ENCODE data around the gene GALNT7.

Gene GALNT7

DNA sequence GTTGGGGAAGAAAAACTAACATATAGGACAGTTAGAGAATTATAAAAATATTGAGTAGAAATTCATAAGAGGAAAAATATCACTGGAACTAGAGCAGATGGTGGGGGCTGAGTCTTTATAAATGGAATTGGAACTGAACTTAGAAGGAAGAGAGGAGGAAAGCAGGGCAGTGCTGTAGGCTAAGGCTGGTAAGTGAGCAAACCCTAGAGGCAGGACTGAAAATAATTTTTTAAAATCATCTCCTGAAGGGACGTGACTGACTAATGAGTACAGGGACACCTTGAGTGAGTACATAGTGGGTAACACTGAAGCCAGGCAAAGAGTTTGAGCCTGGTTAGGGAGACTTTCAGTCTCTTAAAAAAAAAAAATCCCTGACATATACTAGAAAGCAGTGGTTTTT, 63.3 kb downstream of the GALNT7 start:
- DNase-seq (ENCODE audit: low read depth in 1 of 2, low spot score in 1 of 2) = no peak

DNA sequence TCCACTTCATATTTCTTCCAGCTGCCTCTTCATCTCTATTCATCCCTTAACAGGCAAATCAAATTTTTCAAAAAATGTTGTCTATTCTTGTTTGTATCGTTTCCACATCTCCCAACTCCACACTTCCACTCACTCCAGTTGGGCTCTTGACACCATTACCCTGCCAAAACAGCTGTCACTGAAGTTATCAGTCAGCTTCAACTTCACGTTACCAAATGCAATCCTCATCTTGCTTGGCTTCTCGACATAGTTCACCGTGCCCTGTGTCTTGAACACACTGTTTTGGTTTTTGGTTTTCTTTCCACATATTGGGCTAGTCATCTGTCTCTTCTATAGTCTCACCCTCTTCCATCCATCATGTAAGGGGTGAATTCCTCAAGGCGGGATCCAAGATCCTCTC, 65.2 kb downstream of the GALNT7 start:
- no peak for DNase-seq (ENCODE audit: low read depth in 1 of 2, low spot score in 1 of 2)

DNA sequence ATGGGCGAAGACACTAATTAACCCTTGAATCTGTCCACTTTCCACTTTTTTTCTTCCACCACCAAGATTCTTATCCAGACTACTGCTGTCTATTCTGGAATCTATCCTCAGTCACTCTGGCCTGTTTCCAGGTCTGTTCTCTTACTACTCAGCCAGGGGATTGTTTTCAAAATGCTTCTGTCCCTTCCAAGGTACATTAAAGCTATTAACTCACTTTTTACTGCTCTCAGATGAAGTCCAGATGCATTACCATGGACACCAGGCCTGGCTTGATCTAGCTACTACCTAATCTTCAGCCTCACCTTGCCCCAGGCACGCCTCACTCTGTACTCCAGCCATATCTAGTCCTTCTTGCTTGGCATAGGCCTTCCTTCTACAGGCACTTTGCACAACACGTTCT, 66.4 kb downstream of the GALNT7 start:
- no peak for DNase-seq (ENCODE audit: low read depth in 1 of 2, low spot score in 1 of 2)

DNA sequence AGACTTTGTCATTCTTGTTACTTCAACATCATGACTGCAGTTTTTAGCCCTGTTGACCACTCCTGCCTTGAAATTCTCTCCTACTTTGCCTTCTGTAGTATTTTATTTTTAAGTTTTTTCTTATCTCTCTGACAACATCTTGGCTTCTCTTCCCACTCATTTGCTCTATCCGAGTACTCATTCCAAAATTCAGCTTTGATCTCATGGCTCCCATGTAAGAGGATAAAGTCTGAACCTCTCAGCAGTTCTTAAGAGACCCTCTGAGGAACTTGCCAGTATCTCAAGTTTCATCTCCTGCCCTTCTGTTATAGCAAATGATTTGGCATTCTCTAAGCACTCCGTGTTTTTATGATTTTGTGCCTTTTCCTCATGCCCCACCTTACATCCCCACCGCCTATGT, 67.7 kb downstream of the GALNT7 start:
- no peak for DNase-seq (ENCODE audit: low read depth in 1 of 2, low spot score in 1 of 2)

DNA sequence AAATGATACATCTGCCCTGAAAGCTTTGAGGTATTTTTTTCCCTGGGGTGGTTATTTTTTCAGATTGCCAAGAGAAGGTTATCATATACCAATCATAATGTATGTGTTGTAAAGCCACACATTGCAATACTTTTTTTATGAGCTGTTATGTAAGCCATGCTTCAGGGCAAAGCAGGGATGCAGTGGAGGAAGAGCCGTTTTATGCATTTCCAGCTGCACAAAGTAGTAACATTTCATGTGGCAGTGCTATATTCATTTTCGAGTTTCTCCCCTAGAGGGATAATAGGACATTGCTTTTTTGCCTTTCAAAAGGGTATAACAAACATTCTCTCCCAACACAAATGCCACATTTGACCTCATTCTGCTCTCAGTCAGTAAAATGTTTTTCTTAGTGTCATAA, 68.5 kb downstream of the GALNT7 start:
- no peak for DNase-seq (ENCODE audit: low read depth in 1 of 2, low spot score in 1 of 2)

DNA sequence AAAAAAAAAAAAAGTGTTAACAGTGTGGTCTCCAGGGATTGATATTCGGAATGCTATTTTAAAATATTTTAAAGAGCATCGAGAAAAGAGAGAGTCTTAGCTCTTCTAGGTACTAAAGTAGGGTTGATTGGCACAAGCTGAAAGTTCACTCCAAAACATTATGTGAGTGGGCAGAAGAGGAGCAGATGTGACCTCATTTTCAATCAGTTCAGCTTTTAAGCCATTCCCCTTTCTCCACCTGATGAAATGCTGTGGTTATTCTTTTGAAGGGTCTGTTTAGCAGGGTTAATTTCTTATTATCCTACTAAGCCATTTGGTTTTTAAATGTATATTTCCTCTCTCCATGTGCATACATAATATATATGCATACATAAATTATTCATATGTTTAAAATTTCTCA, 69.2 kb downstream of the GALNT7 start:
- DNase-seq (ENCODE audit: low read depth in 1 of 2, low spot score in 1 of 2) = no peak

DNA sequence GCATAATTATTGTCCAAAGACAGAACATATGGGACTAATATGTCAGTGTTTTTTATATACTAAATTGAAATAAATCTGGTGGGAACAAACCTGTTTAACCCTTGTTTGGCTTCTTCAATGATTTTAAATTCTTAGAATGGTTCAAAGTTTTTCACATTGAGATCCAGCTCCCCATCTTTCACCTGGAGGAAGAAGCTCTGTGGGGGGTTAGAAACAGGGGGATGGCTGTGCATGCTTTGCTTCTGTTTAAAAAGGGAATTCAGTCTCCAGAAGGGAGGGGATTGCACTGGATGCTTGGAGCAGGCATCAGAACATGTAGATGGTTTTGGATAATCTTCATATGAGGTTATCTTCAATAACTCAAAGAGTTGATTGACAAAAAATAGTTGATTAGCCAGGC, 72.1 kb downstream of the GALNT7 start:
- no peak for DNase-seq (ENCODE audit: low read depth in 1 of 2, low spot score in 1 of 2)

DNA sequence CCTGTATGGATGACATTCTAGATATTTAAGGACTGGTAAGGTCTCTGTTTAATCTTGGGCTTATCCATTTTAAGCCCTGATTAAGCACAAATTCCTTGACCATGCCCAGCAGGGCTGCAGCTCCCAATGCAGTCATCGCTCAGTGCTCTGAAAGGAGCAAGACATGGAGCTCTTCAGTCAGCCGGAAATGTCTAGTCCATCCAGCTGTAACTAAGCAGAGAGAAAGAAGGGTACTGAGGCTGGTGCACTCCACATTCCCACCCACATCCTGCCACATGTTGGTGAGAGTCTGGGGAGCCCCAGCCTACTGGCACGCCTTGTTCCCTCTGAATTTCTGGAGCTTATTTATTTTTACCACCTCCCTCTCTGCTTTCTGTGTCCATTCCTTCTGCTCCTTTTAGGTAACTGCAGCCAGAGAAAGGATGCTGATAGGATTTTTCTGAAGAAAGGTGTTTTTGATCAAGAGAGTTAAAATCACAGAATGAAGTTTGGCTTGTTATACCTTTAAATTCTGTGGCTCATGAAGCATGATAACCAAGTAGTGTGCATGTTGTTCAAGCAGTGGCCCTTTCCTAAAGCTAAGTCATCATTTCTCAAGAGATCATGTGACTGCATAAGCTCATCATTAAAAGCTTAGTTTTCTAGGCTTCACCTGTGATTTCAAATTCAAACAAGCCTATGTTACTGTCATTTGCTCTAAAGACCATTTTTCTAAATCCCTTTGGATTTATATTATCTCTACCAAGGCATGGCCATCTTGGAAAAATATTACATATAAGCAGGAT, 74.0 kb downstream of the GALNT7 start:
- no peak for DNase-seq (ENCODE audit: low read depth in 1 of 2, low spot score in 1 of 2)

GRCh38 chr4:173243321-173243720, 74.7 kb downstream of the GALNT7 start:
- no peak for DNase-seq (ENCODE audit: low read depth in 1 of 2, low spot score in 1 of 2)

GRCh38 chr4:173243917-173244658, 75.5 kb downstream of the GALNT7 start:
- DNase-seq (ENCODE audit: low read depth in 1 of 2, low spot score in 1 of 2) = no peak

- DNase-seq (ENCODE audit: low read depth in 1 of 2, low spot score in 1 of 2) = no peak
Measured at GRCh38 chr4:173245952-173246351, 77.3 kb downstream of the GALNT7 start.

- no peak for DNase-seq (ENCODE audit: low read depth in 1 of 2, low spot score in 1 of 2)
Measured at GRCh38 chr4:173246719-173247118, 78.1 kb downstream of the GALNT7 start.

DNA sequence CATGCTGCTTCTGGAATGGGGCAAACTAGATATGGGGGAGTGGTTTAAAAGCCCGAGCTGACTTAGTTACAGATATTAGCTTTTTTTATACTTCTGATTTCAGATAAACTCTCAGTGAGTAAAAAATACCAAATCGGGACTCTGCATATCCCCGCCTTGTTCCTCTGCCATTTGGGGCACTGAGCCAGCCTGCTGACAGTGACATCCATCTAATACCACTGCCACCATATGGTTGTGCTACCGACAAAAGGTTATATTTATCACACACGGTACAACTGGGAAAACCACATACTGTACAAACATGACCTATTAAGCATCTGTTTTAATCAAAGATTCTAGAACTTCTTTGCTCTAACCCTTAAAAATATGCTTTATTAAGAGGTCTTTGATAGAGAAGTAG, 78.7 kb downstream of the GALNT7 start:
- no peak for DNase-seq (ENCODE audit: low read depth in 1 of 2, low spot score in 1 of 2)

- no peak for DNase-seq (ENCODE audit: low read depth in 1 of 2, low spot score in 1 of 2)
Measured at GRCh38 chr4:173248690-173249089, 80.1 kb downstream of the GALNT7 start.

DNA sequence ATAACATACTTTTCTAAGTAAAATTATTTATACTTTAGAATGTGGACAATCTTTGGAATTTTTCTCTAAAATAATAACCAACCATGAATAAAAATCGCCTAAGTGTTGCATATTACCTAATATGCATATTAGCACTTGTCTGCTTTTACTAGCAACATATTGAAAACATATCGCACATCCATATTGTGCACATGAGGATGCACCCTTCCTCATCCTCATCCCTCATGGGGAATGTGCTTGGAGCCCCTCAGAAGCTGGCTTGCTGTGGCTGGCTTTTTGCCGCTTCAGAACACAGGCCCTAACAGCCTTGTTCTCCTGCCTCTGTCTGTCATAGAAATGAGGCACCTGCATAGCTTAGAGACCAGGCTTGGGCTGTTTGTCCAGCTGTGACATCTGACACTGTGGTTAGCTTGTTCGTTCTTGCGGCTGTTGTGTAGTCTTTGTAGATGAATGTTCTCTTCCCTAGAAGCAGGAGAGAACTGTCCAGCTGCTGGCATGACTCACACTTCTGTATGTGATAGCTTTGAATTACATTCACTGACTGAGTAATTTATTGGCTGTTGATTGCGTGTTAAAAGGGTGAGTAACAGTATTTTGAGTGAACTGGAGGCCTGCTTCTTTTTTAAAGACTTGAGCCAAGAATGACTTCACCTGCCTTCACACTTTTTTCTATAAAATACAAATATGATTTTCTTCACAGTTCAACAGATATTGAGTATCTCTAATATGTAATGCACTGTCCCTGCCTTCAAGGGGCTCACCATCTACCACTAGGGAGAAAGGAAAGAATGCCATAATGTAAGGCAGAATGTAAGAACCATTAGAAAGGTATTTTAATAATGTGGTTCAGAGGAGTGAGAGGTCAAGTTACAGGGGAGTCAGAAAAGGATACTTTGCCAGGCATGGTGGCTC, 83.7 kb downstream of the GALNT7 start:
- peak in 1 of 2 donors; percentile 2 for DNase-seq (ENCODE audit: low read depth in 1 of 2, low spot score in 1 of 2)

GRCh38 chr4:173253561-173253960, 85.0 kb downstream of the GALNT7 start:
- no peak for DNase-seq (ENCODE audit: low read depth in 1 of 2, low spot score in 1 of 2)

DNA sequence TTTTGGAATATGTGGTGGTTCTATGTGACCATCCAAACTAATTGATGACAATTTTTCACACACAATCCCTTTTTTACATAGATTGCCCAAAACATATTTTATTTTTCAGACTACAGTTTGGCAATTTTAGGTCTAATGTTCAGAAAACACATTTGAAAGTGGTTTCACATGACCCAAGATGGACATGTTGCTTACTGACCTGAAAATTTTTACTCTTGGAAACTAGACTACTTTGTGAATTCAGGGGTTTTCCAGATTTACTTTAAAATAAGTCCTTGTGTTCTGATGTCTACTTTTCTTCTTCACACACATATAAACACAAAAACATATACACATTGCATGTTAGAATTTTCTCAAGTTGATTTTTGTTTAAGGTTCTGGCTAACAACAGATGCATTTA, 86.0 kb downstream of the GALNT7 start:
- no peak for DNase-seq (ENCODE audit: low read depth in 1 of 2, low spot score in 1 of 2)

DNA sequence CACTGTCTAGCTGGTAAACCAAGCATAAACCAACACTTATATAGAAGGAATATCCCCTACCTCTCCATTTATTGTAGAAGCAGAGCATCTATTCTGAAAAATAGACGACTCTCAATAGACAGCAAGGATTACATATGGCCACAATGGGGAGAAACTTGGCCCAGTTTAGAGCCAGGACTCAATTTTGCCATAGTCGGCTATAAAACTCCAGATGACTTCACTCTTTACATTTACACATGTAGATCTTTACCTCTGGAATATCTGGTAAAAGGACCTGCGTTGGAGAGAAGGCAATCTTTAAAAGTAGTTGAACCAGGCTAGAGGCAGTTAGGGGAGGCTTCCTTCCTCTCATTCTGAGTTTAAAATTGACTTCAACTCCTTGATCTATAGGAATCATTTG, 88.2 kb downstream of the GALNT7 start:
- no peak for DNase-seq (ENCODE audit: low read depth in 1 of 2, low spot score in 1 of 2)

DNA sequence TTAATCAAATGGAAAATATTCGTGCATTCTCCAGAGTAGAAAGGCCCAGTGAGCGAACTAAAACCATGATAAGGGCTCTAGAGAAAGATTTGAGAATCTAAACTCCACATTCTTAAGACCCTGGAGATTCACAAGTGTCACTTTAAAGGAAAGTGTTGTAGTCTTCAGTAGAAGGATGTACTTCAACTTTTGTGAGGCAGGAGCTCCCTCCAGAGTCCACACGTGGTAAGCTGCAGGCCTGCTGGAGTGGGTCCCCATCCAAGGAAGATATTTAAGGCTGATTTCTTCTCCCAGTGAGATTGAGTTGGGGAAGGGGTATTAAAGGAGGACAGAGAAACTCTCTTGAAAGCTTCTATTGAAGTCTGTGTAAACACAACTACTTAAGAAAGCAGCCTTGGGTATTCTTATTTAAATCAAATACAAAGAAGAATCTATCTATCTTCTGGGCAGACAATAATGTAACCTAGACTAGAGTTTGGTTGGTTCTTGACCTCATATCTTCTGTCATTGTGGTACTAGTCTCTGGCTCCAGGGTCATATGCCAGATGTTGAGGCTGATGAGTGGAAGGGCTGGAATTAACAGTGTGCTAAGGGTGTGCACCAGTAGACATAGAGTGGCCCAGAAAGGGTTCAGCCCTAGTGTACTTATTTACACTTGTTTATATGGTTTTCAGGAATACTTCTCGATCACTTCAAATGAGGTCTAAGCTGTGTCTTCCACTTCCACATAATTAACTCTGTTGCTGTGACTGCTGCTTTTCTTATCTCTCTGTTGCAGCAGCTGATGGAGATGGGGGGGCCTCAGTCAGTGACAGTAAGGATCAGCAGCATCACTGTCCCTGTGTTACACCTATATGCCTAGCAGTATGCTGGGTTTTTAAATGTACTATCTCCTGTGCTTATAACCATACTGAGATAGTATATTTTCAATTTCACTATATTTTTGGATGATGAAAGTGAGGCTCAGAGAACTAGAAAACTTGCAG, 89.4 kb downstream of the GALNT7 start:
- DNase-seq (ENCODE audit: low read depth in 1 of 2, low spot score in 1 of 2) = peak; percentile 13 to 39

DNA sequence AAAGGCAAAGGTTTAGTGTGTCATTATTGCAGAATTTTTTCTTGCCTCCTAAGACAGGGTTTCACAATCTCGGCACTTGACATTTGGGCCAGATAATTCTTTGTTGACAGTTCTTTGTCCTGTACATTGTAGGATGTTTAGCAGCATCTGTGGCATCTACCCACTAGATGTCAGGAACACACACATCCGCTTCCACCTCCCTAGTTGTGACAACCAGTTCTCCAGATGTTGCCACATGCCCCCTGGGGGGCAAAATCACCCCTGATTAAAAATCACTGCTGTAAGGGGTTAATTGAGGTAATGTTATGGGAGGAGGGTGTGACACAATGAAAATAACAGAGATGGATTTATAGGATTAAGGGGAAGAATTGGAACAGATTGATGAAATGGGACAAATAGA, 90.3 kb downstream of the GALNT7 start:
- no peak for DNase-seq (ENCODE audit: low read depth in 1 of 2, low spot score in 1 of 2)
